Breast epithelium (tissue), 4 donors: ENCODE results near the gene CHD6. TPM values are rescaled to one million over a fixed set of nuclear protein-coding genes. Genes with fewer than 3 reads are reported as not detected.

Experiments
- DNase-seq, 2 donors: peaks; one replicate each; pipeline ENCODE4 v3.0.0-alpha.2; 2019; ENCODE audit warnings: low spot score in 2 of 2
- H3K27ac ChIP-seq, 2 donors: fragments of 200-600 bp; sonication (generic) in 1 of 2; one replicate each; pipeline ENCODE4 v1.5.1; 2016 to 2019; ENCODE audit warnings: mild to moderate bottlenecking in 1 of 2
- H3K27me3 ChIP-seq, 2 donors: fragments of 200-600 bp; sonication (generic) in 1 of 2; one replicate each; pipeline versions ENCODE4 v1.5.1 to v1.6.0; 2017 to 2019; ENCODE audit warnings: control low read depth in 1 of 2, mild to moderate bottlenecking in 1 of 2
- H3K36me3 ChIP-seq: fragments of 200-600 bp; one replicate; pipeline ENCODE4 v1.5.1; 2019
- H3K4me1 ChIP-seq, 2 donors: fragments of 200-600 bp; sonication (generic); one replicate each; pipeline ENCODE4 v1.5.1; 2016 to 2019; ENCODE audit warnings: control low read depth in 1 of 2
- H3K4me3 ChIP-seq, 3 donors: fragments of 200-600 bp; sonication (generic); 1 replicate in 2 of 3; 2 replicates in 1 of 3; pipeline ENCODE4 v1.5.1; 2016 to 2019; ENCODE audit warnings: mild to moderate bottlenecking in 3 of 3, moderate library complexity in 2 of 3
- H3K9me3 ChIP-seq, 2 donors: fragments of 200-600 bp; sonication (generic) in 1 of 2; one replicate each; pipeline ENCODE4 v1.5.1; 2016 to 2019; ENCODE audit warnings: control low read depth in 1 of 2
- CTCF ChIP-seq, 3 donors: fragments of 450-650 bp; IDR thresholded peaks; one replicate each; pipeline ENCODE4 v1.5.1; 2016 to 2017; ENCODE audit warnings: antibody characterized with exemption in 3 of 3, mild to moderate bottlenecking in 3 of 3, moderate library complexity in 3 of 3
- POLR2A ChIP-seq: fragments of 450-650 bp; IDR thresholded peaks from one replicate; pipeline ENCODE4 v1.6.1; 2016; ENCODE audit warnings: antibody characterized with exemption, mild to moderate bottlenecking, moderate library complexity
- POLR2AphosphoS5 ChIP-seq, 3 donors: sonication (generic); formaldehyde crosslinking; IDR thresholded peaks; one replicate each; pipeline ENCODE4 v1.6.1; 2017; ENCODE audit warnings: antibody characterized with exemption in 3 of 3
- intact Hi-C: fragments of 100-400 bp; cut with DNase I; formaldehyde crosslinking; loops from one replicate; pipeline ENCODE4 v1.15.1; 2023; ENCODE audit warnings: low total_unique reads
- total RNA-seq, 3 donors: library from RNA; depleted of rRNA; stranded (reverse); fragments of >200 nt; gene quantifications; one replicate each; pipeline ENCODE4 v1.1.0, GENCODE V29; 2016

The CHD6 gene
- total RNA-seq, 3 donors from 2014 or later: 31.4 to 85.8 (median 81.0) TPM

GRCh38 chr20:41617059-41617901 is 897 bp downstream of the CHD6 start:
- no peaks in the 10 kb centered on the region for H3K9me3 ChIP-seq
- intact Hi-C loops: no loop called here
- peak overlapping the region; percentile 68 to 97 (median 76) for H3K4me3 ChIP-seq
- H3K36me3 ChIP-seq: no peaks in the 10 kb centered on the region
- H3K4me1 ChIP-seq: peaks cover 0 to 18% of the 10 kb centered on the region in 2 donors
- DNase-seq: no peak
- TF ChIP-seq CTCF (IDR thresholded peaks at IDR 0.05): no peak
- no peak for TF ChIP-seq POLR2AphosphoS5 (IDR thresholded peaks at IDR 0.05)
- no peak for TF ChIP-seq POLR2A
- peak overlapping the region; percentile 86 to 95 for H3K27ac ChIP-seq
- no peaks in the 10 kb centered on the region for H3K27me3 ChIP-seq

- Histone ChIP-seq H3K27me3 (no peaks in the 10 kb centered on the region), H3K4me3 (no peak overlapping the region), H3K4me1 (peaks cover 0 to 18% of the 10 kb centered on the region in 2 donors), H3K36me3 (no peaks in the 10 kb centered on the region), H3K9me3 (no peaks in the 10 kb centered on the region), H3K27ac (no peak overlapping the region)
- TF ChIP-seq POLR2AphosphoS5 (IDR thresholded peaks at IDR 0.05): no peak
- TF ChIP-seq CTCF (IDR thresholded peaks at IDR 0.05): no peak
- TF ChIP-seq POLR2A: no peak
- no peak for DNase-seq
- intact Hi-C loops: no loop called here
Observed at GRCh38 chr20:41616228-41616627, 1.9 kb downstream of the CHD6 start.

- no peak for DNase-seq
- no peak overlapping the region for H3K27ac ChIP-seq
- H3K4me3 ChIP-seq: no peak overlapping the region
- H3K36me3 ChIP-seq: no peaks in the 10 kb centered on the region
- no peaks in the 10 kb centered on the region for H3K27me3 ChIP-seq
- H3K4me1 ChIP-seq: peaks cover 0 to 18% of the 10 kb centered on the region in 2 donors
- TF ChIP-seq POLR2AphosphoS5 (IDR thresholded peaks at IDR 0.05) (no peak), POLR2A (no peak), CTCF (IDR thresholded peaks at IDR 0.05) (no peak)
- intact Hi-C loops: no loop called here
- H3K9me3 ChIP-seq: no peaks in the 10 kb centered on the region
Observed at GRCh38 chr20:41615676-41616075, 2.5 kb downstream of the CHD6 start.

GRCh38 chr20:41615110-41615509 is 3.1 kb downstream of the CHD6 start:
- intact Hi-C loops: no loop called here
- TF ChIP-seq POLR2A: no peak
- TF ChIP-seq CTCF (IDR thresholded peaks at IDR 0.05): no peak
- TF ChIP-seq POLR2AphosphoS5 (IDR thresholded peaks at IDR 0.05): no peak

GRCh38 chr20:41613321-41613720 is 4.9 kb downstream of the CHD6 start:
- H3K27ac ChIP-seq: no peak overlapping the region
- intact Hi-C loops: no loop called here
- no peak for DNase-seq
- no peak overlapping the region for H3K4me3 ChIP-seq
- H3K9me3 ChIP-seq: no peaks in the 10 kb centered on the region
- TF ChIP-seq CTCF (IDR thresholded peaks at IDR 0.05): no peak
- TF ChIP-seq POLR2A: no peak
- no peak for TF ChIP-seq POLR2AphosphoS5 (IDR thresholded peaks at IDR 0.05)
- no peaks in the 10 kb centered on the region for H3K27me3 ChIP-seq
- peaks cover 0 to 11% of the 10 kb centered on the region in 2 donors for H3K4me1 ChIP-seq
- H3K36me3 ChIP-seq: no peaks in the 10 kb centered on the region

More at GRCh38 chr20:41615110-41615509, 3.1 kb downstream of the CHD6 start:
- Histone ChIP-seq H3K4me3 (no peak overlapping the region), H3K4me1 (peaks cover 0 to 18% of the 10 kb centered on the region in 2 donors), H3K27ac (no peak overlapping the region), H3K9me3 (no peaks in the 10 kb centered on the region), H3K36me3 (no peaks in the 10 kb centered on the region), H3K27me3 (no peaks in the 10 kb centered on the region)
- DNase-seq: no peak
